Prostate gland (tissue), 2 donors: ENCODE measurements around the gene HDAC8.

Experiments used
- CTCF ChIP-seq, 4 experiments: fragments of 200-600 bp in 2 of 4; fragments of 450-650 bp in 2 of 4; sonication (generic) in 2 of 4; IDR thresholded peaks; 1 replicate in 3 of 4; 2 replicates in 1 of 4; pipeline ENCODE4 v1.5.1; 2016 to 2019; ENCODE audit warnings: antibody characterized with exemption in 4 of 4, mild to moderate bottlenecking in 2 of 4, moderate library complexity in 2 of 4
- POLR2AphosphoS5 ChIP-seq: sonication (generic); formaldehyde crosslinking; IDR thresholded peaks from one replicate; pipeline ENCODE4 v1.6.1; 2017; ENCODE audit warnings: antibody characterized with exemption

- TF ChIP-seq POLR2AphosphoS5, result no peak
- no peak for TF ChIP-seq CTCF (IDR thresholded peaks at IDR 0.05)
Measured at GRCh38 chrX:72478853-72479252, 93.8 kb downstream of the HDAC8 start.
